Activated CD4-positive, alpha-beta T cell treated with anti-CD3 and anti-CD28 coated beads, Interleukin-10, Interleukin-2, amounts not matched to agents 100 ng/mL and 50 ng/mL, durations not matched to agents 16 hours and 8 hours (primary cell): Measurements from ENCODE around the gene NUDT14.
A peak's percentile ranks its signal among the peaks of the same experiment; 100 is the strongest.

Source experiments
- DNase-seq: peaks from one replicate; pipeline ENCODE4 v3.0.0-alpha.2; 2020

NUDT14 gene

GRCh38 chr14:105180592-105181548 is at the start of gene NUDT14:
Gene NUDT14 (minus strand): TSS chr14:105181312. CDS start chr14:105181209, 103 bp downstream.
- DNase-seq = peak; percentile 85

- no peak for DNase-seq
Measured at GRCh38 chr14:105229099-105229655, 48.1 kb upstream of the NUDT14 start.

GRCh38 chr14:105228562-105228961 is 47.5 kb upstream of the NUDT14 start:
- DNase-seq = no peak

- no peak for DNase-seq
Measured at GRCh38 chr14:105227346-105227745, 46.2 kb upstream of the NUDT14 start.

GRCh38 chr14:105226198-105226597 is 45.1 kb upstream of the NUDT14 start:
- DNase-seq = no peak

- DNase-seq = no peak
Measured at GRCh38 chr14:105224845-105225570, 43.9 kb upstream of the NUDT14 start.

GRCh38 chr14:105223770-105224544 is 42.8 kb upstream of the NUDT14 start:
- DNase-seq = no peak

GRCh38 chr14:105223260-105223659 is 42.1 kb upstream of the NUDT14 start:
- no peak for DNase-seq

- DNase-seq = no peak
Measured at GRCh38 chr14:105221598-105222178, 40.6 kb upstream of the NUDT14 start.

- DNase-seq = no peak
Measured at GRCh38 chr14:105220699-105221597, 39.8 kb upstream of the NUDT14 start.

- no peak for DNase-seq
Measured at GRCh38 chr14:105219753-105220152, 38.6 kb upstream of the NUDT14 start.

GRCh38 chr14:105219043-105219612 is 38.0 kb upstream of the NUDT14 start:
- DNase-seq = no peak

- no peak for DNase-seq
Measured at GRCh38 chr14:105218611-105219010, 37.5 kb upstream of the NUDT14 start.

- DNase-seq = no peak
Measured at GRCh38 chr14:105217774-105218173, 36.7 kb upstream of the NUDT14 start.

- DNase-seq = no peak
Measured at GRCh38 chr14:105216490-105217247, 35.6 kb upstream of the NUDT14 start.

- no peak for DNase-seq
Measured at GRCh38 chr14:105215602-105216001, 34.5 kb upstream of the NUDT14 start.

- no peak for DNase-seq
Measured at GRCh38 chr14:105214324-105214915, 33.3 kb upstream of the NUDT14 start.

GRCh38 chr14:105213361-105213760 is 32.2 kb upstream of the NUDT14 start:
- DNase-seq = no peak

GRCh38 chr14:105212541-105213300 is 31.6 kb upstream of the NUDT14 start:
- no peak for DNase-seq
